ENCODE results near the gene TRNP1.
"Not testable (repeated sequence)": the region's sequence is repeated elsewhere in the genome, so short reads cannot be mapped to it uniquely, and the experiment has no call there.

Gene TRNP1

DNA sequence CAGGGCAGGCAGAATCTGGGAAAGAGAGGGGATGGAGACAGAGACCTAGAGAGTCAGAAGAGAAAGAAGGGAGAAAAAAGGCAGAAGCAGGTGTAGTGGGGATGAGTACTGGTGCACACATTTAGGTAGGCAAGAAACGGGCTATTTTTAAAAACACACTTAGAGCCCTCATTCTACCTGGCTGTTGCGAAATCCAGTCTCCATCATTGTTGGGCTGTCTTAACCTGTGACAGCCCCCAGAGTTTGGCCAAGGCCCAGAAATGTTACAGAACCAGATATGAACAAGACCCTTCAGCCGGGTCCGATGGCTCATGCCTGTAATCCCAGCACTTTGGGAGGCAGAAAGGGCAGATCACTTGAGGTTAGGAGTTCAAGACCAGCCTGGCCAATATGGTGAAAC, 20.7 kb upstream of the TRNP1 start:
- no peak for DNase-seq (ENCODE audit: low read depth)

DNA sequence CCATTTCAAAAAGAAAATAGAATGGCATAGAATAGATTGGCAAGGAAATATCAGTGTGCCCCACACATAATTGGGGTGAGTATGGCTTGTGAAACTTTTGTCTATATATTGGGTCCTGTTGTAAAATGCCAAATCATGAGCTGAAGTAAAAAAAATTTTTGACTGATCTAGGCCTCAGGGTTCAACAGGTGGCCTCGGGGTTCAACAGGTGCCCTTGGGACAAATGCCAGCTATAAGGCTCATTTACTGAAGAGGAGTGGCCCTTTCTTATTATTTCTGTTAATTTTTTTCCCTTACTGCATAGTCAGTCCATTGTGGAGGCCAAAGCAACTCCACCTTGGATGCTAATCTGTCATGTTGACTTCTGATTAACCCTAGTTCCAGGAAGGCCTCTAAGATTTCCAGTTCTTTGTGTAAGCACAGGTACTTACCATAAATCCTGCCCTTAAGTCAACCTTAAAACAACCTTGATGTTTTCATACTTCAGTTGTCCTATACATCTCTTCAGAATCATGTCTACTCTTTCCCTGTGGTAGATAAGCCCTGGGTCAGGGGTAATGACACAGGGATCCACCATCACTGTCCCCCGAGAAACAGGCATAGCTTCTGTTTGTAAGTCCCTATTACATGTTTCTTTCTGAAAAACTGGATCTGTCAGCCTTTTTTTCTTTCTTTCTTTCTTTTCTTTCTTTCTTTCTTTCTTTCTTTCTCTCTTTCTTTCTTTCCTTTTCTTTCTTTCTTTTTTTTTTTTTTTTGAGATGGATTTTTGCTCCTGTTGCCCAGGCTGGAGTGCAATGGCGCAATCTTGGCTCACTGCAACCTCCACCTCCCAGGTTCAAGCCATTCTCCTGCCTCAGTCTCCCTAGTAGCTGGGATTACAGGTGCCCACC, 16.6 kb upstream of the TRNP1 start:
- DNase-seq (ENCODE audit: low read depth) = no peak

DNA sequence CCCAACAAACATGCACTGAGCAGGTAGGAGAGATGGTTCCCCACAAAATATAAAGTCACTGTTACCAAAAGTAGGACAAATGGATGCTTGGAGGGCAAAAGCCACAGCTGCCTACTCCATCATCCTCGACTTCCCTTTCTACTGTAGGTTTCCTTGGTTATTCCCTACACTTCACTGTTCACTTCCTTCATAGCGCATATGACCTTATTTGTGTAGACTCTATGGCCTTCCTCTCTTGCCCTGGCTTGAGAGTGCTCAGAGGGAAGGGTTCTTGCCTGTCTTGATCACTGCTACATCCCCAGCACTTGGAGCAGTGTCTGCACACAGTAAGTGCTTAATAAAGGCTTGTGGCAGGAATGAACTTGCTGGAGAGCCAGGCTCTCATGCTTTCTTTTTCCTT, 14.6 kb upstream of the TRNP1 start:
- DNase-seq (ENCODE audit: low read depth) = no peak

DNA sequence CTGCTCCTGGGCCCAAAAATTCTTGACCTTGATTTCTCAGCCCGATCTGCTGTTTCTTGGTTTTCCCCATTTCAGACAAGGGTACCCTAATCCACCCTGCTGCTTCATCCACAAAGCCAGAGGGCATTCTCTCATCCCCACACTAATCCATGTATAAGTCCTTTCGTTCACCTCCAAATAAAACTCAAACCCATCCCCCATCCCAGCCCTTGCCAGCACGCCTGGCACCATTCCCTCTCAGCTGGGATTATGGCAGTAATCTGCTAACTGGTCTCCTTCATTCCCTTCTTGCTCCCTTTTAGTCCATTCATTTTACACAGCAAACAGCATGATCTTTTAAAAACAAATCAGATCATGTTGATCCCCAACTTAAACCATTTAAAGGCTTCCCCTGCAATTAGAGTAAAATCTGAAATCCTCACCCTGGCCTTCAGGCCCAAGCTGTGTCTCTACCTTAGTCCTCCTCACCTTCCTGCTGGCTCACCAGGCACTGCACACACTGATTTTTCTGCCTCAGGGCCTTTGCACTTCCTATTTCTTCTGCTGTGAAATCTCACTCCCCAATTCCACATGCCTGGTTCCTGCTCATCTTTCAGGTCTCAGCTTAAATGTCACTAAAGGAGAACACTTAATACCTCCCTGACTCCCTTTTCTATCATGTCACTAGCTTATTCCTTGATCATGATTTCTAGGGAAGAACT, 12.2 kb upstream of the TRNP1 start:
- DNase-seq (ENCODE audit: low read depth) = no peak

DNA sequence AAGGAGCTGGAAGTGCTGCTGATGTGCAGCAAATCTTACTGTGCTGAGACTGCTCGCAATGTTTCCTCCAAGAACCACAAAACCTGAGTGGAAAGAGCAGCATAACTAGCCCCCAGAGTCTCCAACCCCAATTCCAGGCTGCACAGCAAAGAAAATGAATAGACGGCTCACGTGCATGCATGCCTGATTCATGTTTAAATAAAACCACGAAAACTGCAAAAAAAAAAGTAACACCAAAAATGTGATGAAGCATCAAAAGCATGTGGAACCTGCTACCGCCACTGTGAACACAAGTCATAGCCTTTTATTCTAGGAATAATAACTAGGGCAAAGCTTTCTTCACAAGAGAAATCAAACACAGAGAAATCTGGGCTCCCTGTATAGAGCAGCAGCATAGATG, 9.6 kb upstream of the TRNP1 start:
- DNase-seq (ENCODE audit: low read depth) = no peak

DNA sequence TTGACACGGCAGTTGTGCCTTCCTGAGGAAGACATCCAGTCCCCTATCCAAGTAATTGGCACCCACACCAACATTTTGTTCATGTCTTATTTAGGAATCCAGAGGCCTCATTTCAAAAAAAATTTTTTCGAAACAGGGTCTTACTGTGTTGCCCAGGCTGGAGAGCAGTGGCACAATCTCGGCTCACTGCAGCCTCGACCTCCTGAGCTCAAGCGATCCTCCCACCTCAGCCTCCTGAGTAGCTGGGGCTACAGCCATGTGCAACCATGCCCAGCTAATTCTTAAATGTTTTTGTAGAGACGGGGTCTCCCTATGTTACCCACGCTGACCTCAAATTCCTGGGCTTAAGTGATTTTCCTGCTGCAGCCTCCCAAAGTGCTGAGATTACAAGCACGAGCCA, 9.2 kb upstream of the TRNP1 start:
- DNase-seq (ENCODE audit: low read depth) = no peak

DNA sequence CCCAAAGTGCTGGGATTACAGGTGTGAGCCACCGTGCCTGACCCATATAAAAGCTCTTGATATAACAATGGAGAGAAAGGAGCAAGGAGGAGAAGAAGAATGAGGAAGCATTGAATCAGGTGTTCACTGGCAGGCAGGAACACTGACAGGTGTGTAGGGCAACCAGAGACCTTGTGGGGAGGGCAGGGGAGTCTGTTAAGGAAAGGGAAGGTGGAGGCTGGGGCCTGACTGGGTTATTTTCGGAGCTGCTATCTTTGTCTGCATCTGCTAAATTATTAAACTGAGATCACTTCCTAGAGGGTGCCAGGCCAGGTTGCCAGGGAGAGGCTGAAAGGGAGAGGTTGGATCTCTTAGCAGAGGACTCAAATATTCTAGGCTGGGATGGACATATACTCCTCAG, 6.8 kb upstream of the TRNP1 start:
- DNase-seq (ENCODE audit: low read depth) = no peak

DNA sequence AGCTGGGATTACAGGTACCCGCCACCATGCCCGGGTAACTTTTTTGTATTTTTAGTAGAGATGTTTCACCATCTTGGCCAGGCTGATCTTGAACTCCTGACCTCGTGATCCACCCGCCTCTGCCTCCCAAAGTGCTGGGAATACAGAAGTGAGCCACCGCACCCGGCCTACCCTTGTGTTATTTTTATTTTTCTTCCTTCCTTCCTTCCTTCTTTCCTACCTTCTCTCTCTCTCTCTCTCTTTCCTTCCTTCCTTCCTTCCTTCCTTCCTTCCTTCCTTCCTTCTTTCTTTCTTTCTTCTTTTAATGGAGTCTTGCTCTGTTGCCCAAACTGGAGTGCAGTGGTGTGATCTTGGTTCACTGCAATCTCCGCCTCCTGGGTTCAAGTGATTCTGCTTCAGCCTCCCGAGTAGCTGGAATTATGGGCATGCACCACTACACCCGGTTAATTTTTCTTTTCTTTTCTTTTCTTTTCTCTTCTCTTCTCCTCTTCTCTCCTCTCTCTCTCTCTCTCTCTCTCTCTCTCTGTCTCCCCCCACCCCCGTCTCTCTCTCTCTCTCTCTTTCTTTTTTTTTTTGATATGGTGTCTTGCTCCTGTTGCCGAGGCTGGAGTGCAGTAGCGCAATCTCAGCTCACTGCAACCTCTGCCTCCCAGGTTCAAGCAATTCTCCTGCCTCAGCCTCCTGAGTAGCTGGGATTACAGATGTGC, 3.9 kb upstream of the TRNP1 start:
- not testable (repeated sequence) for DNase-seq (ENCODE audit: low read depth)

DNA sequence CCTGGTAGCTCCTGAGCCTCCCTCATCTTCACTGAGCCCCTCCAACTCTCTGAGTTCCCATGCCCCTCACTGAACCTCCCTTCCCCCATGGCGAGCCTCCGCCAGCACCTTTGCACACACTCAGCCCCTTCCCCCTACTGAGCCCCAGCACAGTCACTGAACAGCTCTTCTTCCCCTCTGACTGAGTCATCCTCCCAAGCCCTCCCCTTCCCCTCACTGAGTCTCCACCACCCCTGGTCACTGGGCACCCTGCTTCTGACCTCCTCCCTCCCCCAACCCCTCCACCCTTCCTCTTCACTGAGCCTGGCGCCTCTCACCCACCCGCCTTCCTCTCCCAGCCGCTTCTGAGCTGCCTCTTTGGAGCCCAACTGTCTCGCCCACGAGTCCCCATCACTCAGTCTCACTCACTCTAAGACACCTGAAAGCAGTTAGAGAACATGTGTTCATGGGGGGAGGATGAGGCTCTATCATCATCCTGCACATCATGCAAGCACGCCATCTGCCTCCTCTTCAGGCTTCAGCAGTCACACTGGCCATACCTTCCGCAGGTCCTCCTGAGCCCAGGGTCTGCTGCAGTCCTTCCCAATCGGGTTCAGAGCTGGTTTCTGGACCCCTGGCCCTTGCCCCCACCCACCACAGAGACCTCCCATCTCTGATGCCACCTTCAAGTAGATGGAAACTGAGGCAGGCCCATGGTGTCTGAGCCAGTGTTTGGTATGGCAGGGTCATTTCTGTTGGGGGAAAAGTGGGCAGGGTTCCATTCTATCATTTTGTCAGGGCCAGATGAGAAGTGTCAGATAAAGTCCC, 2.0 kb upstream of the TRNP1 start:
- DNase-seq (ENCODE audit: low read depth) = no peak

DNA sequence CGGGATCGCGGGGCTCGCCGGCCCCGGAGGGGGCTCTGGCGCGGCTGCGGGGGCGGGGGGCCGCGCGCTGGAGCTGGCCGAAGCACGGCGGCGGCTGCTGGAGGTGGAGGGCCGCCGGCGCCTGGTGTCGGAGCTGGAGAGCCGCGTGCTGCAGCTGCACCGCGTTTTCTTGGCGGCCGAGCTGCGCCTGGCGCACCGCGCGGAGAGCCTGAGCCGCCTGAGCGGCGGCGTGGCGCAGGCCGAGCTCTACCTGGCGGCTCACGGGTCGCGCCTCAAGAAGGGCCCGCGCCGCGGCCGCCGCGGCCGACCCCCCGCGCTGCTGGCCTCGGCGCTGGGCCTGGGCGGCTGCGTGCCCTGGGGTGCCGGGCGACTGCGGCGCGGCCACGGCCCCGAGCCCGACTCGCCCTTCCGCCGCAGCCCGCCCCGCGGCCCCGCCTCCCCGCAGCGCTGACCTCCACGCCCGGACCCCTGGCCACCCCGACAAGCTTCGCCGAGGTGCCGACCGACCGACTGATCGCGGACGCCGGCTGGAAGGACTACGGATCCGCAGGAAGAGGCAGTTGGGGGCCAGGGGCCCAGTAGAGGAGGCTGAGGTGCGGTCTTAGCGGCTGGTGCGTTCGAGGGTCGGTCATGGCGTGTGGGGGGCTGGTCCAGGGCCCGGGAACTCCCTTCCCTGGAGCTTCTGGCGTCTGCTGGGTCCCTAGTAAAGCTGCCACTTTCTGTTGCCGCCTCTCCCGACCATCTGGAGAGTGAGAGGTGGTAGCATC, 711 bp downstream of the TRNP1 start:
- DNase-seq (ENCODE audit: low read depth) = no peak

DNA sequence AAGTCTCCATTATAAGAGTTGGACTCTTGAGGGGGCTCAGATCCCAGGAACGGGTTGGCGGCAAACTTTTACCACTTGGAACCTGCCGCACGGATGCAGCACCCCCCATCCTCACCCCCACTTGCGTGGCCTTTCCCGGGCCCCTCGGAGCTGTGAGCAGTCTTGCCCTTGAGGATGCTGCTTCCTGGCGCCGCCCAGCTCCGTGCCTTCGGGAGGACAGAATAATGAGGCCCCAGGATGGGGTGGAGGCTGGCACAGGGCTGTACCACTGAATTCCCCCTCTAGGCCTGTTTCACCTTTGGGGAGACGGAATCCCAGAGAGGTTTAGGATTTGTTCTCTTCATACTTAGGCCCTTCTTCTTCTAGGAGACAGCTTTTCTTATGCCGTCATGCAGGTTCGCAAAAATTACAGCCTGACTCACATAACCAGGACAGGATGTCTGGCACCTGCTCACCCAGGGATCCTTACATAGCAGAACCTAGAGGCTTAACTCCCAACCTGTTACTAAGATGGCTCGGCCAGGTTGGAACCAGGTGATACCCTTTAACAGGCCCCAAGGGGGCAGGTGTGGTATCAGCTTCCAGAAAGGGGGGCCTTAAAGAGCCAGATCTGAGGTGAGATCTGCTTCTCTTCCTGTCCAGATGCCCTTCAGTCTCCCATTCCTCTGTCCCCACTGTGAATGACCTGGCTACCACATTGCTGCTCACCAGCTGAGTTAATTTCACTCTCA, 1.5 kb downstream of the TRNP1 start:
- no peak for DNase-seq (ENCODE audit: low read depth)

DNA sequence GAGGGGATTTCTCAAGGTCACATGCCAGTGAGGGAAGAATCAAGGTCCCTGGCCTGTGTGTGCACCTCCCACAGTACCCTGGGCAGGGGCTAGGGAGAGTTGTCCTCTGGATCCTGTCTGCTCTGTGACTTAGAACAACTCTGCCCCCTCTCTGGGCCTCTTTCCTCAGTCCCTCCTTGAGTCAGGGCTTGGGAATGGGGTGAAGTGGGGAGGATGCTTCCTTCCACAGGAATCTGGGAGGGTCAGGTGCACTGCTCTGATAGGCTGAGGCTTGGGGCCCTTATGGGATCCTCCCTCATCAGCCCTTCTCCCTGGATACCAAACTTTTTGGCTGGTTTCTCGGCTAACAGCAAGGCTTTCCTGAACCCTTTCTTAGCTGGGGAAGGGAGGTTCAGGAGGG, 2.5 kb downstream of the TRNP1 start:
- no peak for DNase-seq (ENCODE audit: low read depth)

DNA sequence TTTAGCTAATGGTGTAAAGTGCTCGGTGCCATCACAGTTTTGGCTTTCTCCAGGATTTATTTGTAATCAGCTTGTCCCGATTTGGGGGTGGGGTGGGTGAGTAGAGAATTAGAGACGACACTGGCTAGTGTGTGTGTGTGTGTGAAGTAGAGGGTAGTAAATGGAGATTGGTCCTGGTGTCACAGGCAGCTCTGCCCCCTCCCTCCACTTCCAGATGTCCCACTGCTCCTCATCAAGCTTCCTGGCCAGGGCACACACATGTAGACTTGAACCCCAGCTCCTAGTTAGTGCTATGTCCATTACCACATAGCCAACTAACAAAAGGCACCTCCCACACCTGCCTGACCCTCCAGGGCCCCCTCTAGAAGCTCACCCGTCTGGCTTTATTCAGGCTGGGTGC, 3.2 kb downstream of the TRNP1 start:
- no peak for DNase-seq (ENCODE audit: low read depth)

DNA sequence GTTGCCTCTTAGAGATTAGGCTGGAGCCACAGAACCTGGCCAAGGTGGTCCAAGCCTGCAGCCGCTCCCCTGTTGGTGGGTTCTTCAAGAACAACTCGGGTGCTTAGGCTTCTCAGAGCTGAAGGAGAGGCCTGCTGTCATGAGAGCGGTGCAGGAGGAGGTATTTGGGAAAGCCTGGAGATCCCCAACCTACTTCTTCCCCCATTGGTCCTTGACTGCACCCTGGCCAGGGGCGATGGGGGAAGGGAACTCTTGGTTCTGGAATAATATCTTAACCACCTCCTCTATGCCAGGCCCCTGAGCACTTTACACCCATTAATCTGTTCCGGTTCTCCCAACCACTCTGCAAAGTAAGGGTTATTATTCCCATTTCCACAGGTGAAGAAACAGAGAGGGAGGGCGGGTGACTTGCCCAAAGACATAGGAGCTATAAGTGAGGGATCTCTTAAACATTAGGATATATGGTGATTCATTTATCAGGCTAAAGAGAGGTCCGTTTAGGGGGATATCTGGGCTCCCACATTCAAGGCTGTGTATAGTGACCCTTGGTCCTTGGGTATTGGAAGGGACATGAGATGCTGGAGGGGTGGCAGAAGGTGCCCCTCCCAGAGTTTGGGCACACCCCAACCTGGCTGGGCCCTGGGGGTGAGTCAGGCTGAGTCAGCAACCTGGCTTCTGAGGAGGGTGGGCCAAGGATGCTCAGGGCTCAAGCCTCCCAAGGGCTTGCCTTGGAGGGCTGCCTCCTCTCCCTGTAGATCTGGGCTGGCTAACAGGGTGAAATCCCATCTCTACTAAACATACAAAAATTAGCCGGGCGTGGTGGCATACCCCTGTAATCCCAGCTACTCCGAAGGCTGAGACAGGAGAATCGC, 5.2 kb downstream of the TRNP1 start:
- DNase-seq (ENCODE audit: low read depth) = no peak

DNA sequence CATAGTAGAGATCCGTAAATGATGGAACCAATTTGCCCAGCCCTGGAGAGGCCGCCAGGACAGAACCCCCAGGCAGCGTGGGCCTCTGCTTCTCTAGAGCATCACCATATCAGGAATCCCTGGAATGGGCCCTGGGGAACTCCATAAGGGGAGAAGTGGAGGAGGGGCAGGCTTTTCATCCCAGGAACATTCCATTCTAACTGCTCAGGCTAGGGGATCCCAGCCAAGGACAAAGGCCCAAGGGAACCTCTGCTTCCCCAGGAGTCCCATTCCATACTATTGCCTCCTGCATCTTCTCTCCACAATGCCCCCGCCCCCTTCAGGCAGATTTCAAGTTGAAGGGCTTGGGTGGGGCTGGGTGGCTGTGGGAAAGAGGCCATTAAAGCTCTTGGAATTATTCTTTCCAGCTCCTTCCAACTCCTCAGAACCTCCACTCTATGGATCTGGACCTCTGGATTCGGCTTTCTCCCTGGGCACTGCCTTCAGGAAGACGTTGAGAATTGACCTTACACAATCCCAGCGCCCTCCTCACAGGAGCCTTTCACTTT, 6.0 kb downstream of the TRNP1 start:
- no peak for DNase-seq (ENCODE audit: low read depth)

DNA sequence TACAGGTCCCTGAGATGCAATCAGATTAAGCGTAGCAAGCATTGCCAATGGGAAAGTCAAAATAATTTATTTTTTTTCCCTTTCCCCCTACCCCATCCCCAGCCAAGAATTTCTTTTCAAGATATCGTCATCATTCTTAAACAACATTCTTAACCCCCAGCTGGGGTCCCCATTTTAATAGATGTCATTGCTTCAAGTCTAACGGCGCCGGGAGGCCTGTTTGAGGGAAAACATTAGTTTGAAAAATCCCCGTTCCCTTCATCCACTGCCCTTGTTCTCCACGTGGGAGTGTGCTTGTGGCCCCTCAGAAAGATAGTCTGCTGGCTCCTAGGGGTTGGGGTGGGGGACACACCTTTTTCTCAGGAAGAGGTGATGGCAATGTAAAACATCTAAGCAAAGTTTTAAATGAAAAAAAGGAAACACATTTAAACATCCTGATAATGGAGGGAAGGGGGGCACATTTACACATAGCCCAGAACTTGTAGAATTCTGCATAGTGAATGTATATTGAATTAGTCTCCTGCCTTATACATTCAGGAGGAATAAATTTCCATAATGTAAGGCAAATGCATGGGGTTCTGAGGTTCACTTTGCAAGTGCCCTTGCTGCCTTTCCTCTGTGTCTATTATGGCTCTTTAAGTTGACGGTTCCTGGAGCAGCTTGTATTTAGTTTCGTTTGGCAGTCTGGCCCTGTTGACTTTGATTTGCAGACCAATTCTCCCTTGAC, 6.8 kb downstream of the TRNP1 start:
- no peak for DNase-seq (ENCODE audit: low read depth)

DNA sequence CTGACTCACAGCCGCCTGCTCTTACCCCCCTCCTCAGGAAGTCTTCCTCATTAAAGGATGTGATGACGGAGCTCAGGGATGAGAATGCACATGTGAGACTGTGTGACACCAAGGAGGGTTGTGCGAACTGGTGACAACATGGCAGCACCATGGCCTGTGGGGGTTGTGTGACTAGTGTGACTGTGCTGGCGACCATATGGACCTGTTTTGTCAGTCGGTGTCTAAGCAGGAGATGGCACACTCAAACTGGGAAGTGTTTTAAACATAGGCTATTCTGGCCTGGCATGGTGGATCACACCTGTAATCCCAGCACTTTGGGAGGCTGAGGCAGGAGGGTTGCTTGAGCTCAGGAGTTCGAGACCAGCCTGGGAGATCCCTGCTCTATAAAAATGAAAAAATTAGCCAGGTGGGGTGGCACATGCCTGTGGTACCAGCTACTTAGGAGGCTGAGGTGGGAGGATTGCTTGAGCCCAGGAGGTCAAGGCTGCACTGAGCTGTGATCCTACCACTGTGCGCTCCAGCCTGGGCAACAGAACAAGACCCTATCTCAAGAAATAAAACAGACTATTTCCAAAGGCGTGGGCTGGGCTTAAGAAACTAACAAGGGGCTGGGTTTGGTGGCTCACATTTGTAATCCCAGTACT, 7.4 kb downstream of the TRNP1 start:
- no peak for DNase-seq (ENCODE audit: low read depth)

All from stimulated activated CD8-positive, alpha-beta memory T cell treated with anti-CD3 and anti-CD28 coated beads, Interleukin-12 subunit alpha, Interleukin-12 subunit beta, amount 100 ng/mL, for 4 hours (primary cell).